Astrocyte of the spinal cord (primary cell): ENCODE data around the gene CHRNA4.

Experiments
- DNase-seq: peaks from one replicate; pipeline ENCODE4 v3.0.0; 2011; ENCODE audit warnings: low read depth, low spot score
- H3K4me3 ChIP-seq: 2 replicates; pipeline ENCODE4 v1.5.1; 2011; ENCODE audit warnings: low read depth, mild to moderate bottlenecking, low read length, moderate library complexity
- CTCF ChIP-seq: IDR thresholded peaks from 2 replicates; pipeline ENCODE4 v1.5.1; 2012; ENCODE audit warnings: low read depth, mild to moderate bottlenecking, low read length, inconsistent platforms
- in situ Hi-C: cut with HindIII; loops from 2 replicates; pipeline ENCODE4 v1.10.0; 2017; ENCODE audit warnings: low sequenced_read_pairs

Gene CHRNA4

GRCh38 chr20:63397155-63397843 is 36.1 kb upstream of the CHRNA4 start:
- no peak for TF ChIP-seq CTCF
- H3K4me3 ChIP-seq = no peak overlapping the region
- in situ Hi-C loops = no loop called here
- DNase-seq = no peak

- H3K4me3 ChIP-seq = no peak overlapping the region
- in situ Hi-C loops = no loop called here
- DNase-seq = no peak
- TF ChIP-seq CTCF = no peak
These were observed 35.2 kb upstream of the CHRNA4 start for GRCh38 chr20:63396300-63396699.

DNA sequence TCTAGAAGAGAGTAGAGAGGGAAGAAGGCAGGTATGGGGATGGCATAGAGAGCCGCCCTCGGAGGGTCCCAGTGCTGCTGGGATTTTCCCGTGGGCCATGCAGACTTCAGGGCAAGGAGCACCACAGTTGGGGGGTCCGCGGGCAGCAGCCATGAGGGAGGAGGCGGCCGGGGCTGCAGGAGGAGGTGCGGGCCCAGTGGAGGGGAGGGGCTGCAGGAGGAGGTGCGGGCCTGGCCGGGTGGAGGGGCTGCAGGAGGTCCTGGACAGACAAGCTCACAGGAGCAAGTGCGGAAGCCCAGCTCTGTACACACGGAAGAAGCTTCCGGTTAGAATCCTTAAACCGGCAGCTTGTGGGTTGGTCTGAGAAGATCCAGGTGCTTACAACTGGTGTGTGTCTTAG is 34.6 kb upstream of the CHRNA4 start:
- no peak overlapping the region for H3K4me3 ChIP-seq
- TF ChIP-seq CTCF = no peak
- in situ Hi-C loops = no loop called here
- no peak for DNase-seq

DNA sequence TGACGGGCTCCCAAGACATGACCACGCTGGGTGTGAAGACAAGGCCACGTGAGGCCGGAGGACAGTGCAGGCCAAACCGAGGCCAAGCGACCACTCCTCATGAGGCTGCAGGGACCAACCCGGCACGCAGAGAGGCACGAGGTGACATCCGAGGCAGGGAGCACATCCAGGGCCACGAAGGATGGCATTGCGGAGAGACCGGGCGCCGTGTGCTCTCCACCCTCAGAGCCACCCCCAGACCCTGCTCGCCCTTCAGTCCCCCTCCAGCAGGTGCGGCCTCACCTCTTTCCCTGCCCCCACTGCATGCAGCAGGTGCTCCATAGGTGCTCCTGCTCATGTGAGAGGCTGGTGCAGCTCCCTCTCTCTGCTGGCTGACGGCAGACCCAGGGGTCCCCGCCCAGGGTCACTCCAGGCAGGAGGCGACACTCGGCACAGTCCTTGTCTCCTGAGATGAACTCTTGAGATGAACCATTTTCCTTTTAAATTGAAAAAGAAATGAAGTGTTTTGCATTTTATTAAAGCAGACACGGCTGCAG is 33.8 kb upstream of the CHRNA4 start:
- H3K4me3 ChIP-seq = no peak overlapping the region
- no peak for TF ChIP-seq CTCF
- DNase-seq = no peak
- in situ Hi-C loops = no loop called here

GRCh38 chr20:63394069-63394919 is 33.1 kb upstream of the CHRNA4 start:
- no peak for TF ChIP-seq CTCF
- in situ Hi-C loops = no loop called here
- H3K4me3 ChIP-seq = no peak overlapping the region
- DNase-seq = no peak

- no peak overlapping the region for H3K4me3 ChIP-seq
- TF ChIP-seq CTCF = no peak
- in situ Hi-C loops = no loop called here
- DNase-seq = no peak
These were observed 32.4 kb upstream of the CHRNA4 start for GRCh38 chr20:63393566-63393965.
